ENCODE data around the gene DMAC2L. TPM values are rescaled to one million over a fixed set of nuclear protein-coding genes. Genes with fewer than 3 reads are reported as not detected.
A peak's percentile ranks its signal among the peaks of the same experiment; 100 is the strongest.

Gene DMAC2L
- total RNA-seq, 2 donors from 2014 or later, result 5.6 to 12.3 TPM

GRCh38 chr14:50301914-50302313 is 10.2 kb upstream of the DMAC2L start:
- H3K27ac ChIP-seq, result no peak overlapping the region
- TF ChIP-seq CTCF (IDR thresholded peaks at IDR 0.05), result no peak
- no peak for DNase-seq (ENCODE audit: low spot score)

GRCh38 chr14:50303744-50304471 is 8.2 kb upstream of the DMAC2L start:
- H3K4me1 ChIP-seq (ENCODE audit: control insufficient read depth in 1 of 2, low read depth in 2 of 2), result no peaks in the 10 kb centered on the region
- no peak overlapping the region for H3K4me3 ChIP-seq
- DNase-seq (ENCODE audit: low spot score) (no peak), ATAC-seq (ENCODE audit: insufficient number of reproducible peaks, low FRiP score, low read depth) (no peak)
- H3K36me3 ChIP-seq, result no peaks in the 10 kb centered on the region
- no peaks in the 10 kb centered on the region for H3K27me3 ChIP-seq (replicated peaks; ENCODE audit: insufficient read depth)
- H3K27ac ChIP-seq, result no peak overlapping the region
- H3K9me3 ChIP-seq, result no peaks in the 10 kb centered on the region
- no peak for TF ChIP-seq CTCF (IDR thresholded peaks at IDR 0.05)

More at GRCh38 chr14:50301914-50302313, 10.2 kb upstream of the DMAC2L start:
- no peaks in the 10 kb centered on the region for H3K4me1 ChIP-seq (ENCODE audit: control insufficient read depth in 1 of 2, low read depth in 2 of 2)
- no peak for ATAC-seq (ENCODE audit: insufficient number of reproducible peaks, low FRiP score, low read depth)
- no peaks in the 10 kb centered on the region for H3K27me3 ChIP-seq (replicated peaks; ENCODE audit: insufficient read depth)
- H3K36me3 ChIP-seq, result no peaks in the 10 kb centered on the region
- no peak overlapping the region for H3K4me3 ChIP-seq
- no peaks in the 10 kb centered on the region for H3K9me3 ChIP-seq

- H3K27me3 ChIP-seq (replicated peaks; ENCODE audit: insufficient read depth), result no peaks in the 10 kb centered on the region
- H3K4me3 ChIP-seq, result no peak overlapping the region
- no peak for DNase-seq (ENCODE audit: low spot score)
- H3K4me1 ChIP-seq (ENCODE audit: control insufficient read depth in 1 of 2, low read depth in 2 of 2), result peaks cover 10 to 15% of the 10 kb centered on the region in 2 donors
- H3K27ac ChIP-seq, result no peak overlapping the region
- TF ChIP-seq CTCF (IDR thresholded peaks at IDR 0.05), result no peak
- no peak for ATAC-seq (ENCODE audit: insufficient number of reproducible peaks, low FRiP score, low read depth)
- no peaks in the 10 kb centered on the region for H3K36me3 ChIP-seq
- H3K9me3 ChIP-seq, result no peaks in the 10 kb centered on the region
Observed at GRCh38 chr14:50308363-50308915, 3.7 kb upstream of the DMAC2L start.

GRCh38 chr14:50310445-50310844 is 1.7 kb upstream of the DMAC2L start:
- no peak overlapping the region for H3K4me3 ChIP-seq
- no peaks in the 10 kb centered on the region for H3K36me3 ChIP-seq
- no peak for TF ChIP-seq CTCF (IDR thresholded peaks at IDR 0.05)
- no peak for ATAC-seq (ENCODE audit: insufficient number of reproducible peaks, low FRiP score, low read depth)
- H3K4me1 ChIP-seq (ENCODE audit: control insufficient read depth in 1 of 2, low read depth in 2 of 2), result peaks cover 10 to 16% of the 10 kb centered on the region in 2 donors
- no peak overlapping the region for H3K27ac ChIP-seq
- no peaks in the 10 kb centered on the region for H3K9me3 ChIP-seq
- H3K27me3 ChIP-seq (replicated peaks; ENCODE audit: insufficient read depth), result no peaks in the 10 kb centered on the region
- DNase-seq (ENCODE audit: low spot score), result no peak

- TF ChIP-seq CTCF (IDR thresholded peaks at IDR 0.05), result peak; percentile 49
- H3K27ac ChIP-seq, result peak overlapping the region; percentile 80 to 90
- peaks cover 10 to 16% of the 10 kb centered on the region in 2 donors for H3K4me1 ChIP-seq (ENCODE audit: control insufficient read depth in 1 of 2, low read depth in 2 of 2)
- no peaks in the 10 kb centered on the region for H3K36me3 ChIP-seq
- H3K4me3 ChIP-seq, result peak overlapping the region; percentile 83
- no peak for ATAC-seq (ENCODE audit: insufficient number of reproducible peaks, low FRiP score, low read depth)
- H3K9me3 ChIP-seq, result no peaks in the 10 kb centered on the region
- H3K27me3 ChIP-seq (replicated peaks; ENCODE audit: insufficient read depth), result no peaks in the 10 kb centered on the region
- no peak for DNase-seq (ENCODE audit: low spot score)
Observed at GRCh38 chr14:50311337-50311971, 670 bp upstream of the DMAC2L start.

Data from thoracic aorta (tissue), 2 donors.